ENCODE data around the gene ZNF317.
"Not testable (repeated sequence)": the region's sequence is repeated elsewhere in the genome, so short reads cannot be mapped to it uniquely, and the experiment has no call there.

ZNF317 gene

GRCh38 chr19:9175326-9175725 is 35.1 kb downstream of the ZNF317 start:
- DNase-seq, result no peak

- no peak for DNase-seq
Measured at GRCh38 chr19:9178901-9179300, 38.7 kb downstream of the ZNF317 start, which contains the start of gene OR7D2. Gene OR7D2, plus strand, starts transcription at chr19:9178979. Its CDS starts 6,803 bp downstream, at chr19:9185782.

- no peak for DNase-seq
Measured at GRCh38 chr19:9183000-9183399, 42.8 kb downstream of the ZNF317 start.

GRCh38 chr19:9187191-9187590 is 47.0 kb downstream of the ZNF317 start:
- DNase-seq, result no peak

- DNase-seq, result no peak
Measured at GRCh38 chr19:9189535-9189934, 49.3 kb downstream of the ZNF317 start.

GRCh38 chr19:9198044-9198443 is 57.8 kb downstream of the ZNF317 start:
- not testable (repeated sequence) for DNase-seq

- peak in 11 of 14 donors; percentile 0 to 58 (median 20) for DNase-seq
Measured at GRCh38 chr19:9205501-9206113, 65.4 kb downstream of the ZNF317 start.

Measured in C1 segment of cervical spinal cord (tissue), 14 donors.